NT2/D1 (cell line): ENCODE data around the gene ZBTB7B.

Experiments used
- SUZ12 ChIP-seq: IDR thresholded peaks from 2 replicates; pipeline ENCODE4 v1.6.1; 2011; ENCODE audit not compliant: insufficient read length, insufficient read depth; ENCODE audit errors: extremely low read depth
- YY1 ChIP-seq: IDR thresholded peaks from 2 replicates; pipeline ENCODE4 v1.6.1; 2011; ENCODE audit not compliant: insufficient read length, insufficient read depth
- ZNF274 ChIP-seq: IDR thresholded peaks from 2 replicates; pipeline ENCODE4 v1.6.1; 2011; ENCODE audit warnings: mild to moderate bottlenecking, low read depth, low read length

DNA sequence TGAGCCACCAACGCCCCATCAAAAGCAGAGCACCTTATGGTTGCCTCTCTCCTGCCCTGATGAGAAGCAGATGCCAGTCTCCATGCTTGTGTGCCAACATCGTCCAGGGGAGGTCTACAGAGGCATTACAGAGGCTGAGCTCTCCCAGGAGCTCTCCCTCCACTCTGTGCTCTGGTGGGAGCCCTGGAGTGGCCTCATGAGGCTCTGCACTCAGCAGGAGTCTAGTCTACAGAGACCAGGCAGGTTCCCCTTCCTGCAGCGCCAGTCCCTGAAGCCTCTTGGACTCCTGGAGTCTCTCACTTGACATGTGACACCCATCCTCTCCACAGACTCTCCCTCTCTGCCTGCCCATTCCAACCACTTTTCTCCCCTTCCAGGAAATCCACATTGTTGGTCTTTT lies 34.4 kb downstream of the ZBTB7B start:
- no peak for TF ChIP-seq ZNF274
- TF ChIP-seq SUZ12, result no peak
- TF ChIP-seq YY1, result no peak
